Measurements from ENCODE around the gene MYH14.
A peak's percentile ranks its signal among the peaks of the same experiment; 100 is the strongest.

MYH14 gene

GRCh38 chr19:50290775-50291174 lies 87.4 kb downstream of the MYH14 start:
- no peak for DNase-seq (ENCODE audit: low spot score)

GRCh38 chr19:50292216-50292827 lies 88.9 kb downstream of the MYH14 start:
- no peak for DNase-seq (ENCODE audit: low spot score)

GRCh38 chr19:50293263-50294004 lies 90.0 kb downstream of the MYH14 start:
- no peak for DNase-seq (ENCODE audit: low spot score)

GRCh38 chr19:50300051-50300450 lies 96.6 kb downstream of the MYH14 start:
- no peak for DNase-seq (ENCODE audit: low spot score)

GRCh38 chr19:50300814-50301606 lies 97.6 kb downstream of the MYH14 start:
- DNase-seq (ENCODE audit: low spot score): no peak

GRCh38 chr19:50301607-50301971 lies 98.2 kb downstream of the MYH14 start:
- no peak for DNase-seq (ENCODE audit: low spot score)

GRCh38 chr19:50303558-50303957 lies 100.1 kb downstream of the MYH14 start:
- DNase-seq (ENCODE audit: low spot score): no peak

GRCh38 chr19:50308991-50309390 lies 105.6 kb downstream of the MYH14 start:
- DNase-seq (ENCODE audit: low spot score): no peak

GRCh38 chr19:50309396-50310125 lies 106.1 kb downstream of the MYH14 start:
- no peak for DNase-seq (ENCODE audit: low spot score)

GRCh38 chr19:50310759-50311465 lies 107.5 kb downstream of the MYH14 start:
- no peak for DNase-seq (ENCODE audit: low spot score)

GRCh38 chr19:50311723-50312635 lies 108.6 kb downstream of the MYH14 start:
- peak; percentile 82 for DNase-seq (ENCODE audit: low spot score)

GRCh38 chr19:50312967-50313811 lies 109.8 kb downstream of the MYH14 start:
- no peak for DNase-seq (ENCODE audit: low spot score)

- DNase-seq (ENCODE audit: low spot score): no peak
Measured at GRCh38 chr19:50313812-50314536, 110.6 kb downstream of the MYH14 start.

- no peak for DNase-seq (ENCODE audit: low spot score)
Measured at GRCh38 chr19:50314724-50315708, 111.6 kb downstream of the MYH14 start.

- DNase-seq (ENCODE audit: low spot score): peak; percentile 76
Measured at GRCh38 chr19:50315773-50316448, 112.5 kb downstream of the MYH14 start.

GRCh38 chr19:50317115-50317514 lies 113.7 kb downstream of the MYH14 start:
- DNase-seq (ENCODE audit: low spot score): no peak

GRCh38 chr19:50318438-50318837 lies 115.0 kb downstream of the MYH14 start:
- DNase-seq (ENCODE audit: low spot score): no peak

Data from ecto neural progenitor cell (in vitro differentiated cells).